HS-27A (cell line): ENCODE results near the gene RIPOR3.
"Not testable (repeated sequence)": the region's sequence is repeated elsewhere in the genome, so short reads cannot be mapped to it uniquely, and the experiment has no call there.

Experiments
- DNase-seq: peaks from one replicate; pipeline ENCODE4 v3.0.0-alpha.2; 2012; ENCODE audit warnings: low read depth, missing footprints

RIPOR3 gene

DNA sequence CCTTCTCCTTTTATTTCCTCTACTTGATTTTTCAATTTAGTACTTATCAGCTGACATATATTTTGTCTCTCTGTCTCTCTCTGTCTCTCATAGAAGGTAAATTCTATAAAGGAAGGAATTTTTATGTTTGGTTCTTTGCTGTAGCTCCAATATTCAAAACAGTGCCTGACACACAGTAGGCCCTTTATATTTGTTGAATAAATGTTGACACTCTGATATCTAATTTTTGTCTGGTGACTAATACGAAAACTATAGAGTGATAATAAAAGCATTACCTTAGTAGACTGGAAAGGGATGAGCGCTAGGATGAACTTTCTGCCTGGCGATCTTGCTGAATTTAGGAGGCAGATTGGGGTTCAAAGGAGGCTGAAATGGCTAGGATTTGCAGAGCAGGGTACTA, 138.4 kb downstream of the RIPOR3 start:
- no peak for DNase-seq

GRCh38 chr20:50551288-50551687, 140.1 kb downstream of the RIPOR3 start:
- DNase-seq = no peak

GRCh38 chr20:50550531-50550930, 140.8 kb downstream of the RIPOR3 start:
- no peak for DNase-seq

DNA sequence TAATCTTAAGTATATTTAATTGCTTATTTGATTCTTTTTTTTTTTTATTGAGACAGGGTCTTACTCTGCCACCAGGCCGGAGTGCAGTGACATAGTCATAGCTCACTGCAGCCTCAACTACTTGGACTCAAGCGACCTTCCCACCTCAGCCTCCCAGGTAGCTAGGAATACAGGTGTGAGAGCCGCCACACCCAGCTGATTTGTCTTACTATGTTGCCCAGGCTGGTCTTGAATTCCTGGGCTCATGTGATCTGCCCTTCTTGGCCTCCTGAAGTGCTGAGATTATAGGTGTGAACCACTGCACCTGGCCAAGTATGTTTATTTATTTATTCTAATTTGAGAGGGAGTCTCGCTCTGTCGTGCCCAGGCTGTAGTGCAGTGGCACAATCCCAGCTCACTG, 142.9 kb downstream of the RIPOR3 start:
- no peak for DNase-seq

DNA sequence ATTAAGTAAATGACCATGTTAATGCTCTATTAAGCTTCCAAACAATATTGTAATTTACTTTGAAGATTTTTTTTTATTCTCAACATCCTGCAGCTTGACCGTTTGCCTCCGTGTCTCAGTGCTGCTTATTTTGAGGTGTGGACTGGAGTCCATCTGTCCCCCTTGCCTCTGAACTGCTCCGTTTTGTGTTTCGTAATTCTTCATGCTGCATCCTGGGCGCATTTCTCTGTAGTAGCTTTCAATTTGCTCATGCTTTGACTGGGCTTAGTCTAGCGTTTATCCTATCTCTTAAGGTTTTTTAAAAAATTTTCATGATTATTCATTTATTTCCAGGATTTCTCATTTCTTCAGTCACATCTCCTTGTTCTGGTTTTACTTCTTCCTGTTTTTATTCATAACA, 143.4 kb downstream of the RIPOR3 start:
- no peak for DNase-seq

- no peak for DNase-seq
Measured at GRCh38 chr20:50546729-50547314, 144.5 kb downstream of the RIPOR3 start.

DNA sequence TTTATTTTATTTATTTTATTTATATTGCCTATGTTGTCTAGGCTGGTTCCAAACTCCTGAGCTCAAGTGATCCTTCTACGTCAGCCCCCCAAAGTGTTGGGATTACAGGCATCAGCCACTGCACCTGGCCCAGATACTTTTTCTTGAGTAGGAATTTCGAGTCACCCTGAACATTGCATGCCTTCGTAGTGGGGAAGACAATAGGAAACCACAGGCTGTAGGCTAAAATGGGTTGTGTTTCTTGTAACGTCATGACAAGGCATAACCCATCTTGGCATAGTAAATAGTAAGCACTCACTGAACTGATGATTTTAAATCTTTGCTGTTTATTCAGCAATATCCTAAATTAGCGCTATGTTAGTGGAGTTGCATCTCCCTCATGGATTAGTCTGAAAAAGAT, 146.2 kb downstream of the RIPOR3 start:
- no peak for DNase-seq

DNA sequence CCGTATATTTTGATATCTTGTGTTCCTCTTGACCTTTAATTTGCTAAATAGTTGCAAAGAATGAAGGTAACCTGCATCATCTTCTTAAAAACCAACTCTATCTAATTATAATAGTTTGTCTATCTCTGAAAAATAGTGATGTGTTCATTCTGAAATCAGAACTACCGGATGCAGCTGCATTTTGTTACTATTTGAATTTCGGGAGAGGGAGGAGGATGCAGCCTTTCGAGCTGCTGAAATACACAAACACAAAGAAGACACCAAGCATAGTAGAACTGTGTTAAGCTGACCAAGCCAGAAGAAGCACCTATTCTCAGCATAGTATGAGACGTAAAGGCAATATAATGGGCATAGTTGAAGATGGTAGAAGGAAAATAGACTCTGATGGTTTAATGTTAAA, 148.0 kb downstream of the RIPOR3 start:
- DNase-seq = no peak

DNA sequence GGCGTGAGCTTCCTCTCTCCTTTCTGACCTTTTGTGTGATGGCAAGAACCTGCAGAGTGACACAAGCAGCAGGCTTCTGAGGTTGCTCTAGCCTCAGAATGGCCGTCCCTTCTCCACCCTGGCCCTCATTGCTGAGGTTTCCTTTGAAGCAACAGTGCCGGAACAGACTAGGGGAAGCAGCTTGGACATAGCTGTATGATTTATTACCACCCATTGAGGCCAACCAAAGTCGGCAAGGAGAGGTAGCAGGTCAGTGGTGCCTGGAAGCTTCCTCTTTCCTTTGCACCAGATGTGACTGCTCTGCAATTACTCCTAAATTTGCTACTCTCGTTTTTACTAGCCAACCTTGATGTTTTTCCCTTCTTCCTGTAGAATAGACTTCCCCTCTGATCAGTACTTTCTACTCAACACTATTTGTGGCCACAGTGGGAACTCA, 149.7 kb downstream of the RIPOR3 start:
- DNase-seq = no peak

DNA sequence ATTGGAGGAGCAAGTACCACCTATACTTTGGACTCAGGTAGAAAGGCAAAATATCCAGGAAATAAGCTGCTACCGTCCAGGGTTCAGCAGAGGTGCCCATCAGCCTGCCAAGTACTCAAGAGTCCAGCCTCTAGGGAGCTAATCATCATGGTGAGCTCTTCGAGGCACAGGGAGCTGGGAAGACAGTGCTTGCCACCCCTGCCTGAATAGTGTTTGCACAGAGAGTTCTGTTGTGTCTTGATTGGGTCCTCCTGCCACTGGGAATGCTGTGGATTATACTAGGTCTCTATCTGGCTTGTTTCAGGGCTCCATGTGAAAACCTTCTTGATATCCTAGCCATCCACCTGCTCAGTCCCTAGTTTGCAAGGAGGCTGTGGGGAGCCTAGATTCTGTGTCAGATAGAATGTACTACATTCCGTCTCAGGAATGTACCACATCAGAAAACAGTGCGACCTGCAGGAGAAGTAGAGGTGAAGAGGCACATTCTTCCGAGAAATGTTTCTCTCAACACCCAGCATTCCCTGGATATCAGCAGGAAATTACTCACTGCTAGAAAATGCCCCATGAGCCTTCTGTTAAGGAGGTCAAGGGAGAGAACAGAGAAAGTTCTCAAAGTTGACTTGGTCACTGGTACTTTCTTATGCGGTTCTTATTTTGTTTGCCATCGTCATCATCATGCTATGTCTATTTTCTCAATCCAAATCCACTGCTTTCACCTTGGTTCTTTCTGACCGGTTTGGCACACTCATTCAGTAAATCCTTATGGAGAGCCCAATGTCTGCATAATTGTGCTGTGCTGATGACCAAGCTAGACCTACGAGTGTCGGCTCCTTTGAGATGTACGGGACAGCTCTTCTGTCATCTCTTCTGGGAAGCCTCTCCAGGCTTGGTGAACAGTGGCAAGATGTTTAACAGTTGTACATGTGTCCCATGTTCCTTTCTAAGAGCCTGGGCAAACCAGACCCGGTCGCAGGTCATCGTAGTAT, 150.4 kb downstream of the RIPOR3 start:
- peak; percentile 99 for DNase-seq

- not testable (repeated sequence) for DNase-seq
Measured at GRCh38 chr20:50539798-50540197, 151.5 kb downstream of the RIPOR3 start.

- no peak for DNase-seq
Measured at GRCh38 chr20:50538276-50538675, 153.1 kb downstream of the RIPOR3 start.

DNA sequence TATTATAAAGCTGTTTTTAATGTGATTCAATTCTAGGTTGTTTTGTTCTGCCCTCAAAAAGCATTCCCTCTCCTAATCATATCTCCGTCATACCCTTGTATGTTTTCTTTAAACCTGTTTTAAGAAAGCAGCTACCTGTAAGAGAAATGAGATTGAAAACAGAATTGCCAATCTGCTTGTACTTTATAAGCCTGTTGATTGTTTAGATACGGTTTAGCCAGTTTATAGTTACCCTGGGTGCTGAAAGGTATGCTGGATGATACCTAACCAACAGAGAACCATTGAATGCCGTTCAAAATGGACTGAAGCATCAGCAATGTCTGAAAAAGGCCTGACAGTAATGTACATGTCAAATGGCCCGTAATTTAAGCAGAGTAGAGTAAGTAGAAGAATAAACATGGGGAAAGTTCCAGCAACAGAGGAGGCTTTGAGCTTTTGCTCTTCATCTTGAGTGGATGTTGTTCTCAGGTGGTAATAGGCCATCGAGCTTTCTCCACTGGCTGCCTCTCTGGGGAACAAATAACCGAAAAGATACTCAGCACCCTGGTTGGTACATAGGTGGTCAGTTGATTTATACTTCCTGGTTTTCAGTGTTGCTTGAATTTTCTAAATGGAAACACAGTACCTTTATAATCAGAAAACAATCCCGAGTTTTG, 153.7 kb downstream of the RIPOR3 start:
- DNase-seq = no peak

- no peak for DNase-seq
Measured at GRCh38 chr20:50536333-50536732, 155.0 kb downstream of the RIPOR3 start.
